Type B pancreatic cell (in vitro differentiated cells): Measurements from ENCODE around the gene KLC1. TPM values are rescaled to one million over a fixed set of nuclear protein-coding genes. Genes with fewer than 3 reads are reported as not detected.
A peak's percentile ranks its signal among the peaks of the same experiment; 100 is the strongest.

Experiments used
- DNase-seq: peaks from one replicate; pipeline ENCODE4 v3.0.0; 2021; ENCODE audit warnings: mixed read lengths; ENCODE audit not compliant: unreplicated experiment; ENCODE audit errors: extremely low spot score
- H3K27ac Mint-ChIP-seq: 2 replicates; pipeline ENCODE4 v1.8.0; 2021; ENCODE audit warnings: mild to moderate bottlenecking, mixed read lengths
- H3K27me3 Mint-ChIP-seq: 2 replicates; pipeline ENCODE4 v1.8.0; 2021; ENCODE audit warnings: mixed read lengths
- H3K36me3 Mint-ChIP-seq: 2 replicates; pipeline ENCODE4 v1.8.0; 2021; ENCODE audit warnings: mixed read lengths
- H3K4me1 Mint-ChIP-seq: one replicate; pipeline ENCODE4 v1.8.0; 2021; ENCODE audit warnings: mixed read lengths; ENCODE audit not compliant: unreplicated experiment
- H3K4me3 Mint-ChIP-seq: 2 replicates; pipeline ENCODE4 v1.8.0; 2021; ENCODE audit warnings: mild to moderate bottlenecking, mixed read lengths
- H3K9me3 Mint-ChIP-seq: 2 replicates; pipeline ENCODE4 v1.8.0; 2021; ENCODE audit warnings: mixed read lengths
- total RNA-seq: library from RNA; stranded (reverse); gene quantifications from 2 replicates; pipeline ENCODE4 v1.2.1, GENCODE V29; 2021; ENCODE audit warnings: low replicate concordance
- TF ChIP-seq, protein P1 (sequence below): fragments of 200-600 bp; sonication (generic); conservative IDR thresholded peaks from 2 replicates; pipeline ENCODE4 v1.5.0; 2021; ENCODE audit warnings: antibody characterized with exemption, mild to moderate bottlenecking

KLC1 gene
- total RNA-seq, 1 donor from 2014 or later, result 145 TPM

DNA sequence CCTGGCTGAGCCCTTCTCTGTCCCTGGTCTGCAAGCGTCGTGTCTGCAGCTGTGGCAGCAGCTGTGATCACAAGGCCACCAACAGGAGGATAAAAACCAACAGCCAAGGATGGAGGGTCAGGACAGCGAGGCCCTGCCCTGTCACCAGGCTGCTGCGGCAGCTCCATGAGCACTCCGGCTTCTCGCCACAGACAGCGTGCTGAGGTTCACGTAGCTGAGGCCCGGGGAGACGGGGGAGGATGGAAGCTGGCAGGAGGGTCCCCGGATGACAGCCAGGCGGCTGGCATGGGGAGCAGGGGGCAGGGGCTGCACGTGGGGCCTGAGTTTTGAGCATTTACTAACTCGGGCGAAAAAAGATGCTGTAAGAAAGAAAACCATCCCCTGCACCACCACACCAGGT is 80.8 kb downstream of the KLC1 start:
- H3K27me3 Mint-ChIP-seq, result no peaks in the 10 kb centered on the region
- TF ChIP-seq, protein P1, sequence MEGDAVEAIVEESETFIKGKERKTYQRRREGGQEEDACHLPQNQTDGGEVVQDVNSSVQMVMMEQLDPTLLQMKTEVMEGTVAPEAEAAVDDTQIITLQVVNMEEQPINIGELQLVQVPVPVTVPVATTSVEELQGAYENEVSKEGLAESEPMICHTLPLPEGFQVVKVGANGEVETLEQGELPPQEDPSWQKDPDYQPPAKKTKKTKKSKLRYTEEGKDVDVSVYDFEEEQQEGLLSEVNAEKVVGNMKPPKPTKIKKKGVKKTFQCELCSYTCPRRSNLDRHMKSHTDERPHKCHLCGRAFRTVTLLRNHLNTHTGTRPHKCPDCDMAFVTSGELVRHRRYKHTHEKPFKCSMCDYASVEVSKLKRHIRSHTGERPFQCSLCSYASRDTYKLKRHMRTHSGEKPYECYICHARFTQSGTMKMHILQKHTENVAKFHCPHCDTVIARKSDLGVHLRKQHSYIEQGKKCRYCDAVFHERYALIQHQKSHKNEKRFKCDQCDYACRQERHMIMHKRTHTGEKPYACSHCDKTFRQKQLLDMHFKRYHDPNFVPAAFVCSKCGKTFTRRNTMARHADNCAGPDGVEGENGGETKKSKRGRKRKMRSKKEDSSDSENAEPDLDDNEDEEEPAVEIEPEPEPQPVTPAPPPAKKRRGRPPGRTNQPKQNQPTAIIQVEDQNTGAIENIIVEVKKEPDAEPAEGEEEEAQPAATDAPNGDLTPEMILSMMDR, result no peak
- no peak overlapping the region for H3K4me3 Mint-ChIP-seq
- no peaks in the 10 kb centered on the region for H3K9me3 Mint-ChIP-seq
- H3K36me3 Mint-ChIP-seq, result peaks cover 3% of the 10 kb centered on the region
- no peak overlapping the region for H3K27ac Mint-ChIP-seq
- peaks cover 14% of the 10 kb centered on the region for H3K4me1 Mint-ChIP-seq
- no peak for DNase-seq

DNA sequence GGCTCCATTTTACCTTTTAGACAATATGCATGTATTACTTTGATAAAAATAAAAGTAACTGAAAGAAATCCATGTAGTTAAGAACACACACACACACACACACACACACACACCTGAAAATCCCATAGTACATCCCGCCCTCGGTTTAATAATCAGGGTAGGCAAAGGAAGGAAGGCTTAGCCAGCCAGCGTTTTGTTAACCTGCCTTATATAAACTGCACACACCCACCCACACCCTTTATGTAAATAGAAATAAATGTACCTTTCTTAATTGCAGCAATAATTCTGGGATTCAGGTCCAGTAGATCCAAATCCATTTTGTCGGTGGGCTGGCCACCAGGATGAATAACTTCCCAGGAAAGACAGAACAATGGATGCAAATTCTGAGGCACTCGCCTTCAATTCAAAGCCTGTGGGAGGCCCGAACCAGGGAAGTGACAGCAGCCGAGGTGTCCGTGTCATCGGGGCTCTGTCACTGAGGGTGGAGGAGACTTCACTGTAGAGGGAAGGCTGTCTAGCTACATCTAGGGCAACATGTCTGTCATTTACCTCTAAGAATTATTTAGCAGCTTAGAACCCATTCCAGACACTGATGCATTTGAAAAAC is 81.9 kb downstream of the KLC1 start:
- H3K4me3 Mint-ChIP-seq, result peak overlapping the region; percentile 25

DNA sequence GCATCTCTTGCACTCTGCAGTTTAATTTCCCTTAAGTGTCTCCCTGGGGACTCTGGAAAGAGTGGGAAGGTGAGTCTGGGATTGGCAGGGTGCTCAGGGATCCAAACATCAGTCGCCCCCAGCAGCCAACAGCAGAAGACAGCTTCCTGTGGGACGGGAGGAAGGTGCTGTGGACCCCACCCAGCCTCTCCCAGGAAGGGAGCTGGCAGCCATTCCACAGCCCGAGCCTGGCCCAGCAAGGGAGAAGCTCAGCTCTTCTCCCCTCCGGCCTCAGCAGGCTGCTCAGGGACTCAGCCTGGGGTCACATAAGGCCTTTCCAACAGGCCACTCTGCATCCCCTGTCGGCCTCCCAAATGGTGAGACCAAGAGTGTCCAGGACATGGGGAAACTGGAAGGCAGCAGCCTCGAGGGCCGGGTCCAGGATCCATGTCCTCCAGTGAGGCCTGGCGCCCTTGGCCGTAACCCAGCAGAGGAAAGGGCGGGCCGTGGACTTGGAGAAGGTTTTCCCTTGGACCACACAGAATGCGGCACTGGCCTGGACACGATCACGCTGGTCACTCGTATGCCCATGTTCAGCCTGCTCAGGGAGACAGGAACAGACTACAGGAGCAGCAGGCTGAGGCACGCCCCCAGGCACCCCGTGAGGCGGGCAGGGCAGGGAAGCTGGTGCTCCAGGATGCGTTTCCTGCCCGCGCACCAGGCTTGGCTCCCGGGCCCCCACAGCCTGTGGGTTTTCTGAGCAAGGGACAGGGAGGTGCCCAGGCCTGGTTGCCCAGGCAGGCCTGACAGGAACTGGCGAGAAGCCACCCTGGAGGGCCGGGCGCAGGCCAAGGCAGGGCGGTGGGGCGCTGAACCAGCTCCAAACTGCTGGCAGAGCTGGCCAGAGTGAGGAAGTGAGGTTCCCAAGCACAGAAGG is 82.8 kb downstream of the KLC1 start:
- H3K4me3 Mint-ChIP-seq, result no peak overlapping the region

More for the DNA sequence above, 81.9 kb downstream of the KLC1 start:
- Mint-ChIP-seq H3K4me1 (peaks cover 15% of the 10 kb centered on the region), H3K27me3 (peaks cover 3% of the 10 kb centered on the region), H3K27ac (no peak overlapping the region), H3K36me3 (peaks cover 6% of the 10 kb centered on the region), H3K9me3 (no peaks in the 10 kb centered on the region)
- no peak for DNase-seq
- TF ChIP-seq, protein P1, result no peak

DNA sequence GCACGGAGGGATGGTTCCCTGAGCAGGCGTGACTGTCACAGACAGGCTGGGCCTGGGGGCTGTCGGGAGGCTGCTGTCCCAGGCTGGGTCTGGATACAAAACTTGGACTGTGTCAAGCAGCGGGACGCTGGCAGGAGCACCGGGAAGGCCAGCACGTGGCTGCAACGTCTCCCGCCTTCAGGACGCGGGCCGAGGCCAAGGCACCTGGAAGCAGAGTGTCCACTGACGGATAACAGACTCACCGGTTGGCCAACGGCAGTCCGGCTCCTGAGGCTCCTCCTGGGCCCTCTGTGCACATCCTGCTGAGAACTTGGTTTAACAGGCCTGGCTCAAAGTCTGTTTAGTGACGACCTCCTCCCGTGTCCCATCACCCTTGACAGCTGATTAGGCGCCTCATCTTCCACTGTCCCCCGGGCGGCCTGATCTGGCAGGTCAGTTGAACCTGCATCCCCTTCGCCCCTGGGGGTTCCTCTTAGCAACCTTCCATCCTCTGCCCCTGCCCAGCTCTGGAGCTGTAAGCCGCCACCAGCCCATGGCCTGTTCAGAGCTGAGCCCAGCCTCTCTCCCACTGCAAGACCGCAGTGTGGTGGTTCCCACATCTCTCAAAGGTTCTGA is 83.7 kb downstream of the KLC1 start:
- no peak for DNase-seq
- Mint-ChIP-seq H3K27ac (peak overlapping the region; percentile 64), H3K36me3 (peaks cover 6% of the 10 kb centered on the region), H3K4me1 (peaks cover 27% of the 10 kb centered on the region), H3K9me3 (no peaks in the 10 kb centered on the region), H3K4me3 (peak overlapping the region; percentile 32), H3K27me3 (peaks cover 3% of the 10 kb centered on the region)
- TF ChIP-seq, protein P1, result no peak

More for the DNA sequence above, 82.8 kb downstream of the KLC1 start:
- H3K36me3 Mint-ChIP-seq, result peaks cover 6% of the 10 kb centered on the region
- no peaks in the 10 kb centered on the region for H3K9me3 Mint-ChIP-seq
- TF ChIP-seq, protein P1, result no peak
- peaks cover 3% of the 10 kb centered on the region for H3K27me3 Mint-ChIP-seq
- no peak for DNase-seq
- H3K27ac Mint-ChIP-seq, result no peak overlapping the region
- peaks cover 17% of the 10 kb centered on the region for H3K4me1 Mint-ChIP-seq

DNA sequence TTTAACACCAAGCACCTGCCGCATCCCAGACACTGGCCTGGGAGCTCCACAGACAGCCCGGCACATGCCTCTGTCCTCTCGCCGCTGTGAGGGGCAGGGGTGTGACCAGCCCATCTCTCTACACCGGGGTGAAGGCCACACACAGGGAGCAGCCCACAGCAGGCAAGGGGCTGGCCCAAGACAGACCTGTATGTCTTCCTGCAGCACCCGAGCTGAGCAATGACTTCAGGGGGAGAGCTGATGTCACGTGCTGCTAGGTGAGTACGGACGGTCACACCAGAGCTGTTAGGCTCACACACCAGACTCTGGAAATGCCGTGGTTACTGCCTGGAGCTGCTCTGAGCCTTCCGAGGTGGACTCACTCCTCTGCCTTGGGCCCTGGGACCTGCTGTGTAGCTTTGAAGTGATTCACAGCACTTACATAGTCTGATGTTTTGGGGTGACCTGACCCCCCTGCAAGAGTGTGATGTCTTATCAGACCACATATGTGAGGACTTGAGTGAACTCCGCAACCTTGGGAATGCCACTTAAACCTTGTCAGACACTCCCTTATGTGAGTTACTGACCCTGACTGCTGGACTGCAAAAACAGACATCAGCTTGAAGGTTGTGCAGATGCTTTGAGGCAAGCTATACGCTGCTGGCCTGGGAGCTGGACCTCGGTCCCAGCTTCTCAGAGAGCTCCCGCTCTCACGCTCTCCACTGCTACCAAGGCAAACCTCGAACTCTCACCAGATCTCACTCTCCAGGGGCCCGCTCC is 84.5 kb downstream of the KLC1 start:
- H3K36me3 Mint-ChIP-seq, result peaks cover 6% of the 10 kb centered on the region
- H3K4me3 Mint-ChIP-seq, result peak overlapping the region; percentile 83
- peaks cover 3% of the 10 kb centered on the region for H3K27me3 Mint-ChIP-seq
- H3K9me3 Mint-ChIP-seq, result no peaks in the 10 kb centered on the region
- TF ChIP-seq, protein P1, result no peak
- H3K27ac Mint-ChIP-seq, result peak overlapping the region; percentile 64
- no peak for DNase-seq
- H3K4me1 Mint-ChIP-seq, result peaks cover 32% of the 10 kb centered on the region
